Measurements from ENCODE around the gene FGF12.

FGF12 gene

GRCh38 chr3:192354687-192355086 lies 372.7 kb downstream of the FGF12 start:
- TF ChIP-seq POLR2AphosphoS5 (IDR thresholded peaks at IDR 0.05; ENCODE audit: low read depth, low read length) (no peak), TAF1 (IDR thresholded peaks at IDR 0.05; ENCODE audit: borderline replicate concordance, insufficient read depth, low read length) (no peak), REST (IDR thresholded peaks at IDR 0.05; ENCODE audit: insufficient read depth in 1 of 2, low read depth in 2 of 2, low read length in 2 of 2) (no peak), SIN3A (IDR thresholded peaks at IDR 0.05; ENCODE audit: borderline replicate concordance, insufficient read depth, low read length) (no peak), FOXP2 (optimal IDR thresholded peaks at IDR 0.05; ENCODE audit: borderline replicate concordance, extremely low read depth, extremely low read length, insufficient read depth) (no peak)

- no peak for TF ChIP-seq TAF1 (IDR thresholded peaks at IDR 0.05; ENCODE audit: borderline replicate concordance, insufficient read depth, low read length)
- no peak for TF ChIP-seq FOXP2 (optimal IDR thresholded peaks at IDR 0.05; ENCODE audit: borderline replicate concordance, extremely low read depth, extremely low read length, insufficient read depth)
- TF ChIP-seq POLR2AphosphoS5 (IDR thresholded peaks at IDR 0.05; ENCODE audit: low read depth, low read length): no peak
- TF ChIP-seq REST (IDR thresholded peaks at IDR 0.05; ENCODE audit: insufficient read depth in 1 of 2, low read depth in 2 of 2, low read length in 2 of 2): no peak
- TF ChIP-seq SIN3A (IDR thresholded peaks at IDR 0.05; ENCODE audit: borderline replicate concordance, insufficient read depth, low read length): no peak
Observed at GRCh38 chr3:192352142-192352541, 375.2 kb downstream of the FGF12 start.

- TF ChIP-seq POLR2AphosphoS5 (IDR thresholded peaks at IDR 0.05; ENCODE audit: low read depth, low read length) (no peak), REST (IDR thresholded peaks at IDR 0.05; ENCODE audit: insufficient read depth in 1 of 2, low read depth in 2 of 2, low read length in 2 of 2) (no peak), FOXP2 (optimal IDR thresholded peaks at IDR 0.05; ENCODE audit: borderline replicate concordance, extremely low read depth, extremely low read length, insufficient read depth) (no peak), TAF1 (IDR thresholded peaks at IDR 0.05; ENCODE audit: borderline replicate concordance, insufficient read depth, low read length) (no peak)
Observed at GRCh38 chr3:192351441-192351840, 375.9 kb downstream of the FGF12 start.

- TF ChIP-seq TAF1 (IDR thresholded peaks at IDR 0.05; ENCODE audit: borderline replicate concordance, insufficient read depth, low read length) (no peak), POLR2AphosphoS5 (IDR thresholded peaks at IDR 0.05; ENCODE audit: low read depth, low read length) (no peak), REST (IDR thresholded peaks at IDR 0.05; ENCODE audit: insufficient read depth in 1 of 2, low read depth in 2 of 2, low read length in 2 of 2) (no peak), SIN3A (IDR thresholded peaks at IDR 0.05; ENCODE audit: borderline replicate concordance, insufficient read depth, low read length) (no peak), FOXP2 (optimal IDR thresholded peaks at IDR 0.05; ENCODE audit: borderline replicate concordance, extremely low read depth, extremely low read length, insufficient read depth) (no peak)
Observed at GRCh38 chr3:192340031-192340430, 387.3 kb downstream of the FGF12 start.

GRCh38 chr3:192339214-192339613 lies 388.1 kb downstream of the FGF12 start:
- TF ChIP-seq TAF1 (IDR thresholded peaks at IDR 0.05; ENCODE audit: borderline replicate concordance, insufficient read depth, low read length) (no peak), FOXP2 (optimal IDR thresholded peaks at IDR 0.05; ENCODE audit: borderline replicate concordance, extremely low read depth, extremely low read length, insufficient read depth) (no peak), REST (IDR thresholded peaks at IDR 0.05; ENCODE audit: insufficient read depth in 1 of 2, low read depth in 2 of 2, low read length in 2 of 2) (no peak), SIN3A (IDR thresholded peaks at IDR 0.05; ENCODE audit: borderline replicate concordance, insufficient read depth, low read length) (no peak), POLR2AphosphoS5 (IDR thresholded peaks at IDR 0.05; ENCODE audit: low read depth, low read length) (no peak)
